ENCODE data around the gene CLCN7.
"Not testable (repeated sequence)": the region's sequence is repeated elsewhere in the genome, so short reads cannot be mapped to it uniquely, and the experiment has no call there.

CLCN7 gene

GRCh38 chr16:1481906-1482835 is 7.3 kb upstream of the CLCN7 start:
- Histone ChIP-seq H3K27ac (ENCODE audit: low read length) (no peak overlapping the region), H3K9ac (ENCODE audit: low read depth, low read length) (no peak overlapping the region), H3K9me3 (ENCODE audit: insufficient read depth, low read depth, low read length) (no peaks in the 10 kb centered on the region), H3K4me1 (ENCODE audit: insufficient read depth, low read length) (no peaks in the 10 kb centered on the region), H3K27me3 (ENCODE audit: insufficient read depth, low read length) (peaks cover 17% of the 10 kb centered on the region), H3K36me3 (ENCODE audit: insufficient read depth, low read depth, low read length) (no peaks in the 10 kb centered on the region), H3K4me3 (ENCODE audit: low read length) (no peak overlapping the region)

GRCh38 chr16:1478937-1479336 is 4.1 kb upstream of the CLCN7 start:
- not testable (repeated sequence) for H3K36me3 ChIP-seq (ENCODE audit: insufficient read depth, low read depth, low read length); H3K27ac ChIP-seq (ENCODE audit: low read length)

GRCh38 chr16:1477033-1477432 is 2.2 kb upstream of the CLCN7 start:
- H3K27me3 ChIP-seq (ENCODE audit: insufficient read depth, low read length): peaks cover 14% of the 10 kb centered on the region
- H3K36me3 ChIP-seq (ENCODE audit: insufficient read depth, low read depth, low read length): no peaks in the 10 kb centered on the region
- no peaks in the 10 kb centered on the region for H3K9me3 ChIP-seq (ENCODE audit: insufficient read depth, low read depth, low read length)
- H3K4me1 ChIP-seq (ENCODE audit: insufficient read depth, low read length): peaks cover 4% of the 10 kb centered on the region; the same call in 1 of the 2 replicates
- no peak overlapping the region for H3K4me3 ChIP-seq (ENCODE audit: low read length)
- no peak overlapping the region for H3K27ac ChIP-seq (ENCODE audit: low read length)
- H3K9ac ChIP-seq (ENCODE audit: low read depth, low read length): no peak overlapping the region

More at GRCh38 chr16:1478937-1479336, 4.1 kb upstream of the CLCN7 start:
- H3K4me3 ChIP-seq (ENCODE audit: low read length); H3K9ac ChIP-seq (ENCODE audit: low read depth, low read length); H3K9me3 ChIP-seq (ENCODE audit: insufficient read depth, low read depth, low read length); H3K4me1 ChIP-seq (ENCODE audit: insufficient read depth, low read length): not testable (repeated sequence)
- H3K27me3 ChIP-seq (ENCODE audit: insufficient read depth, low read length): peaks cover 20% of the 10 kb centered on the region

- Histone ChIP-seq H3K4me1 (ENCODE audit: insufficient read depth, low read length) (peaks cover 4% of the 10 kb centered on the region; the same call in 1 of the 2 replicates), H3K9me3 (ENCODE audit: insufficient read depth, low read depth, low read length) (no peaks in the 10 kb centered on the region), H3K36me3 (ENCODE audit: insufficient read depth, low read depth, low read length) (no peaks in the 10 kb centered on the region), H3K27me3 (ENCODE audit: insufficient read depth, low read length) (peaks cover 14% of the 10 kb centered on the region), H3K4me3 (ENCODE audit: low read length) (peak overlapping the region; percentile 81), H3K27ac (ENCODE audit: low read length) (peak overlapping the region; percentile 58), H3K9ac (ENCODE audit: low read depth, low read length) (peak overlapping the region; percentile 77; the same call in 1 of the 2 replicates)
Observed at GRCh38 chr16:1475552-1476114, 805 bp upstream of the CLCN7 start.

GRCh38 chr16:1474082-1474795 is 589 bp downstream of the CLCN7 start:
- Histone ChIP-seq H3K36me3 (ENCODE audit: insufficient read depth, low read depth, low read length) (no peaks in the 10 kb centered on the region), H3K4me1 (ENCODE audit: insufficient read depth, low read length) (peaks cover 4% of the 10 kb centered on the region; the same call in 1 of the 2 replicates), H3K27ac (ENCODE audit: low read length) (no peak overlapping the region), H3K4me3 (ENCODE audit: low read length) (peak overlapping the region; percentile 81), H3K27me3 (ENCODE audit: insufficient read depth, low read length) (peaks cover 14% of the 10 kb centered on the region), H3K9me3 (ENCODE audit: insufficient read depth, low read depth, low read length) (no peaks in the 10 kb centered on the region), H3K9ac (ENCODE audit: low read depth, low read length) (peak overlapping the region; percentile 77)

GRCh38 chr16:1472974-1473373 is 1.9 kb downstream of the CLCN7 start:
- Histone ChIP-seq H3K27ac (ENCODE audit: low read length) (no peak overlapping the region), H3K4me3 (ENCODE audit: low read length) (no peak overlapping the region), H3K9ac (ENCODE audit: low read depth, low read length) (no peak overlapping the region)

GRCh38 chr16:1471569-1472194 is 3.1 kb downstream of the CLCN7 start:
- Histone ChIP-seq H3K27ac (ENCODE audit: low read length) (no peak overlapping the region), H3K9me3 (ENCODE audit: insufficient read depth, low read depth, low read length) (no peaks in the 10 kb centered on the region), H3K4me3 (ENCODE audit: low read length) (no peak overlapping the region), H3K9ac (ENCODE audit: low read depth, low read length) (no peak overlapping the region), H3K27me3 (ENCODE audit: insufficient read depth, low read length) (peaks cover 6% of the 10 kb centered on the region; the same call in 1 of the 2 replicates), H3K36me3 (ENCODE audit: insufficient read depth, low read depth, low read length) (no peaks in the 10 kb centered on the region), H3K4me1 (ENCODE audit: insufficient read depth, low read length) (peaks cover 4% of the 10 kb centered on the region; the same call in 1 of the 2 replicates)

More at GRCh38 chr16:1472974-1473373, 1.9 kb downstream of the CLCN7 start:
- peaks cover 4% of the 10 kb centered on the region; the same call in 1 of the 2 replicates for H3K4me1 ChIP-seq (ENCODE audit: insufficient read depth, low read length)
- no peaks in the 10 kb centered on the region for H3K36me3 ChIP-seq (ENCODE audit: insufficient read depth, low read depth, low read length)
- peaks cover 14% of the 10 kb centered on the region; the same call in 1 of the 2 replicates for H3K27me3 ChIP-seq (ENCODE audit: insufficient read depth, low read length)
- no peaks in the 10 kb centered on the region for H3K9me3 ChIP-seq (ENCODE audit: insufficient read depth, low read depth, low read length)

GRCh38 chr16:1470481-1471251 is 4.2 kb downstream of the CLCN7 start:
- peaks cover 4% of the 10 kb centered on the region; the same call in 1 of the 2 replicates for H3K4me1 ChIP-seq (ENCODE audit: insufficient read depth, low read length)
- H3K27me3 ChIP-seq (ENCODE audit: insufficient read depth, low read length): peaks cover 4% of the 10 kb centered on the region; the same call in 1 of the 2 replicates
- H3K4me3 ChIP-seq (ENCODE audit: low read length): no peak overlapping the region
- no peak overlapping the region for H3K27ac ChIP-seq (ENCODE audit: low read length)
- no peak overlapping the region for H3K9ac ChIP-seq (ENCODE audit: low read depth, low read length)
- H3K9me3 ChIP-seq (ENCODE audit: insufficient read depth, low read depth, low read length): no peaks in the 10 kb centered on the region
- H3K36me3 ChIP-seq (ENCODE audit: insufficient read depth, low read depth, low read length): no peaks in the 10 kb centered on the region

- no peaks in the 10 kb centered on the region for H3K36me3 ChIP-seq (ENCODE audit: insufficient read depth, low read depth, low read length)
- H3K9ac ChIP-seq (ENCODE audit: low read depth, low read length): no peak overlapping the region
- H3K27ac ChIP-seq (ENCODE audit: low read length): no peak overlapping the region
- no peaks in the 10 kb centered on the region for H3K9me3 ChIP-seq (ENCODE audit: insufficient read depth, low read depth, low read length)
- no peaks in the 10 kb centered on the region; the same call in 1 of the 2 replicates for H3K27me3 ChIP-seq (ENCODE audit: insufficient read depth, low read length)
- peaks cover 4% of the 10 kb centered on the region; the same call in 1 of the 2 replicates for H3K4me1 ChIP-seq (ENCODE audit: insufficient read depth, low read length)
- no peak overlapping the region for H3K4me3 ChIP-seq (ENCODE audit: low read length)
Observed at GRCh38 chr16:1469693-1470201, 5.1 kb downstream of the CLCN7 start.

- not testable (repeated sequence) for H3K9ac ChIP-seq (ENCODE audit: low read depth, low read length); H3K4me1 ChIP-seq (ENCODE audit: insufficient read depth, low read length); H3K27me3 ChIP-seq (ENCODE audit: insufficient read depth, low read length); H3K4me3 ChIP-seq (ENCODE audit: low read length); H3K27ac ChIP-seq (ENCODE audit: low read length); H3K9me3 ChIP-seq (ENCODE audit: insufficient read depth, low read depth, low read length); H3K36me3 ChIP-seq (ENCODE audit: insufficient read depth, low read depth, low read length)
Observed at GRCh38 chr16:1469141-1469540, 5.7 kb downstream of the CLCN7 start.

All from iPS-20b (cell line).